Keratinocyte (primary cell): Measurements from ENCODE around the gene ZNF451. TPM values are rescaled to one million over a fixed set of nuclear protein-coding genes. Genes with fewer than 3 reads are reported as not detected.
A peak's percentile ranks its signal among the peaks of the same experiment; 100 is the strongest.

Source experiments
- DNase-seq: peaks from one replicate; pipeline ENCODE4 v3.0.0-alpha.2; 2011; ENCODE audit warnings: low read depth, missing footprints, low spot score
- FAIRE-seq: peaks from 2 replicates; lab custom pipeline; 2011; peaks lifted over from hg19 to GRCh38; lab: Jason Lieb, UNC
- H2AFZ ChIP-seq: 2 replicates; pipeline ENCODE4 v1.6.0; 2012; ENCODE audit warnings: low read length, control low read depth, inconsistent platforms; ENCODE audit not compliant: control insufficient read depth
- H3K27ac ChIP-seq: 2 replicates; pipeline ENCODE4 v1.5.1; 2011; ENCODE audit warnings: low read length; ENCODE audit not compliant: control insufficient read depth, insufficient read depth
- H3K27me3 ChIP-seq: 3 replicates; pipeline ENCODE4 v1.6.0; 2011; ENCODE audit warnings: low read length; ENCODE audit not compliant: control insufficient read depth, insufficient read depth; ENCODE audit errors: extremely low read depth
- H3K36me3 ChIP-seq, 2 experiments: 2 replicates in 1 of 2; 3 replicates in 1 of 2; pipeline ENCODE4 v1.5.1; 2011; ENCODE audit warnings: low read length in 2 of 2, mild to moderate bottlenecking in 1 of 2; ENCODE audit not compliant: control insufficient read depth in 2 of 2, insufficient read depth in 2 of 2; ENCODE audit errors: extremely low read depth in 1 of 2
- H3K4me1 ChIP-seq: 3 replicates; pipeline ENCODE4 v1.5.1; 2011; ENCODE audit warnings: low read length; ENCODE audit not compliant: control insufficient read depth, insufficient read depth; ENCODE audit errors: extremely low read depth
- H3K4me2 ChIP-seq: 3 replicates; pipeline ENCODE4 v1.6.0; 2011; ENCODE audit warnings: low read depth, low read length; ENCODE audit not compliant: control insufficient read depth, insufficient read depth; ENCODE audit errors: extremely low read depth
- H3K4me3 ChIP-seq, 3 experiments: fragments of 200-600 bp in 1 of 3; sonication (generic) in 1 of 3; 2 replicates in 2 of 3; 3 replicates in 1 of 3; pipeline ENCODE4 v1.5.1; 2011 to 2016; ENCODE audit warnings: low read length in 3 of 3, mild to moderate bottlenecking in 3 of 3, control low read depth in 2 of 3, inconsistent platforms in 1 of 3, low read depth in 1 of 3, mixed read lengths in 1 of 3, mixed run types in 1 of 3, moderate library complexity in 1 of 3; ENCODE audit not compliant: control insufficient read depth in 2 of 3, insufficient read depth in 2 of 3; ENCODE audit errors: extremely low read depth in 1 of 3
- H3K79me2 ChIP-seq: 2 replicates; pipeline ENCODE4 v1.6.0; 2012; ENCODE audit warnings: low read length; ENCODE audit not compliant: control insufficient read depth, insufficient read depth
- H3K9ac ChIP-seq: 3 replicates; pipeline ENCODE4 v1.6.0; 2011; ENCODE audit warnings: low read length; ENCODE audit not compliant: control insufficient read depth, insufficient read depth; ENCODE audit errors: extremely low read depth
- H3K9me1 ChIP-seq: 3 replicates; pipeline ENCODE4 v1.6.0; 2011; ENCODE audit warnings: low read length; ENCODE audit not compliant: control insufficient read depth, insufficient read depth; ENCODE audit errors: extremely low read depth
- H3K9me3 ChIP-seq: 2 replicates; pipeline ENCODE4 v1.5.1; 2012; ENCODE audit warnings: low read depth, low read length; ENCODE audit not compliant: control insufficient read depth
- H4K20me1 ChIP-seq: 3 replicates; pipeline ENCODE4 v1.6.0; 2011; ENCODE audit warnings: low read length; ENCODE audit not compliant: control insufficient read depth, insufficient read depth; ENCODE audit errors: extremely low read depth
- EZH2 ChIP-seq: IDR thresholded peaks from one replicate; pipeline ENCODE4 v1.6.1; 2012; ENCODE audit warnings: inconsistent platforms, mild to moderate bottlenecking, low read length, moderate library complexity
- dilution Hi-C: fragments of 300-500 bp; cut with MboI; formaldehyde crosslinking; loops from one replicate; pipeline ENCODE4 v1.7.0; 2020; ENCODE audit warnings: low sequenced_read_pairs; ENCODE audit not compliant: extremely low pct_ligation_motif_present
- polyA plus RNA-seq, 5 experiments: library from polyadenylated mRNA; depleted of rRNA in 3 of 5; stranded (reverse) in 3 of 5; stranded (forward) in 1 of 5; unstranded in 1 of 5; fragments of >200 nt; gene quantifications; 1 replicate in 1 of 5; 2 replicates in 3 of 5; 3 replicates in 1 of 5; pipeline versions ENCODE4 v1.2.1 to v1.2.3, GENCODE V29; 2011 to 2012; ENCODE audit warnings: missing spikeins in 2 of 5, low read depth in 1 of 5, low replicate concordance in 1 of 5
- TF ChIP-seq, protein P1 (sequence below), 3 experiments: IDR thresholded peaks in 1 of 3; conservative IDR thresholded peaks in 1 of 3; optimal IDR thresholded peaks in 1 of 3; 2 replicates in 2 of 3; 3 replicates in 1 of 3; pipeline versions ENCODE3 to v1.5.1; 2011; ENCODE audit warnings: low read length in 3 of 3, mild to moderate bottlenecking in 3 of 3, moderate library complexity in 2 of 3, control low read depth in 1 of 3, inconsistent platforms in 1 of 3; ENCODE audit not compliant: insufficient read depth in 2 of 3; ENCODE audit errors: extremely low read depth in 1 of 3

ZNF451 gene
- polyA plus RNA-seq, 1 donor (not counting 4 experiments of a cell fraction or from before 2014, with no cell fraction given) = 32.1 TPM

DNA sequence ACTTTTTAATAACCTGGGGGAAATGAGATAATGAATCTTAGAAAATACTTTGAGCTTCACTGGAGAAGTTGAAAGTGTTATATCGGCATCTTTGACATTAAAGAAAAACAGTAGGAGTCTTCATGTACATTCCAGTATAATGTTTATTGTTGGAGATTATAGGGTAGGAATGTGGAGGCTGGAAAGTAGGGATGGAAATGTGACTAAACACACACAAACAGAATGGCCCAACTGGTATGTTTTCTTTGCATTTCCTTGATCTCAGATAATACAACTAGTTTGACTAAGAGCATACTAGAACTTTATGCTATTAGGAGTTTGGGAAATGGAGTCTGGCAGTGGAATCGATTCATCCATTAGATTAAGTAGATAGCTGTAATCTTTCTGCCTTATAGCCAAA, 72.0 kb downstream of the ZNF451 start:
- H3K36me3 ChIP-seq = peaks cover 7 to 8% of the 10 kb centered on the region in 2 experiments
- H2AFZ ChIP-seq = no peak overlapping the region
- H3K79me2 ChIP-seq = no peaks in the 10 kb centered on the region
- no peak overlapping the region for H3K27ac ChIP-seq
- no peaks in the 10 kb centered on the region for H3K27me3 ChIP-seq
- H3K4me1 ChIP-seq = peaks cover 9% of the 10 kb centered on the region
- FAIRE-seq (peak; percentile 34), DNase-seq (no peak)
- no peaks in the 10 kb centered on the region for H3K9me3 ChIP-seq
- no peak overlapping the region for H3K4me3 ChIP-seq
- dilution Hi-C loops = no loop called here
- H4K20me1 ChIP-seq = no peaks in the 10 kb centered on the region
- H3K9ac ChIP-seq = no peak overlapping the region
- H3K4me2 ChIP-seq = no peak overlapping the region
- no peaks in the 10 kb centered on the region for H3K9me1 ChIP-seq
- no peak for TF ChIP-seq EZH2
- TF ChIP-seq, protein P1, sequence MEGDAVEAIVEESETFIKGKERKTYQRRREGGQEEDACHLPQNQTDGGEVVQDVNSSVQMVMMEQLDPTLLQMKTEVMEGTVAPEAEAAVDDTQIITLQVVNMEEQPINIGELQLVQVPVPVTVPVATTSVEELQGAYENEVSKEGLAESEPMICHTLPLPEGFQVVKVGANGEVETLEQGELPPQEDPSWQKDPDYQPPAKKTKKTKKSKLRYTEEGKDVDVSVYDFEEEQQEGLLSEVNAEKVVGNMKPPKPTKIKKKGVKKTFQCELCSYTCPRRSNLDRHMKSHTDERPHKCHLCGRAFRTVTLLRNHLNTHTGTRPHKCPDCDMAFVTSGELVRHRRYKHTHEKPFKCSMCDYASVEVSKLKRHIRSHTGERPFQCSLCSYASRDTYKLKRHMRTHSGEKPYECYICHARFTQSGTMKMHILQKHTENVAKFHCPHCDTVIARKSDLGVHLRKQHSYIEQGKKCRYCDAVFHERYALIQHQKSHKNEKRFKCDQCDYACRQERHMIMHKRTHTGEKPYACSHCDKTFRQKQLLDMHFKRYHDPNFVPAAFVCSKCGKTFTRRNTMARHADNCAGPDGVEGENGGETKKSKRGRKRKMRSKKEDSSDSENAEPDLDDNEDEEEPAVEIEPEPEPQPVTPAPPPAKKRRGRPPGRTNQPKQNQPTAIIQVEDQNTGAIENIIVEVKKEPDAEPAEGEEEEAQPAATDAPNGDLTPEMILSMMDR (optimal IDR thresholded peaks at IDR 0.05 in 1 of 3, IDR thresholded peaks at IDR 0.05 in 1 of 3, conservative IDR thresholded peaks at IDR 0.05 in 1 of 3; ENCODE audit: extremely low read depth in 1 of 3, insufficient read depth in 2 of 3, low read length in 3 of 3) = no peak

DNA sequence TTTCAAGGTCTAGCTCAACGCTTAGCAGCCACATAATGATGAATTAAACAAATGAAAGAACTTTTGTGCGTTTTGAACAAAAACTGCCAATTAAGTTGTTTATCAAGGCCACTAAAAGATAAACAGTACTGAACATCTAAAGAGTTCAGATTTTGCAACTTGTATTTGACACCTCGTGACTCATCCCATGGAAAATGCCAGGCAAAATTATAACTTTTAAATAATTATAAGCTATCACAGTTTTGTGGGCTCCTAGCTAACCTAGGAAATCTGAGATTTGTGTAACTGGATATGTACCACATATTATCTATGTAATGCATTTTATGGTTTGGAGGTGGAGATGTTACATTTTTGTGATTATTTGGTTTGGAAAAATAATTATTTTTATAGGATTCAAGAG, 72.5 kb downstream of the ZNF451 start:
- Histone ChIP-seq H3K9me3 (no peaks in the 10 kb centered on the region), H3K27me3 (no peaks in the 10 kb centered on the region), H3K4me2 (no peak overlapping the region), H3K9me1 (no peaks in the 10 kb centered on the region), H3K36me3 (peaks cover 7 to 11% of the 10 kb centered on the region in 2 experiments), H4K20me1 (no peaks in the 10 kb centered on the region), H2AFZ (no peak overlapping the region), H3K27ac (no peak overlapping the region), H3K79me2 (no peaks in the 10 kb centered on the region), H3K4me3 (no peak overlapping the region), H3K4me1 (peaks cover 9% of the 10 kb centered on the region), H3K9ac (no peak overlapping the region)
- dilution Hi-C loops = no loop called here
- DNase-seq (no peak), FAIRE-seq (no peak)
- TF ChIP-seq, protein P1 (optimal IDR thresholded peaks at IDR 0.05 in 1 of 3, IDR thresholded peaks at IDR 0.05 in 1 of 3, conservative IDR thresholded peaks at IDR 0.05 in 1 of 3; ENCODE audit: extremely low read depth in 1 of 3, insufficient read depth in 2 of 3, low read length in 3 of 3) = no peak
- no peak for TF ChIP-seq EZH2
